Fibroblast of villous mesenchyme (primary cell): ENCODE measurements around the gene ACOT7. TPM values are rescaled to one million over a fixed set of nuclear protein-coding genes. Genes with fewer than 3 reads are reported as not detected.

Source experiments
- DNase-seq: peaks from one replicate; pipeline ENCODE4 v3.0.0-alpha.2; 2010; ENCODE audit warnings: low read depth
- H3K4me3 ChIP-seq: 2 replicates; pipeline ENCODE4 v1.5.1; 2011; ENCODE audit warnings: low read depth, mild to moderate bottlenecking, low read length
- total RNA-seq: library from RNA; depleted of rRNA; stranded (reverse); fragments of >200 nt; gene quantifications from 2 replicates; pipeline ENCODE4 v1.2.3, GENCODE V29; 2012
- TF ChIP-seq, protein P1 (sequence below): IDR thresholded peaks from 2 replicates; pipeline ENCODE4 v1.5.1; 2012; ENCODE audit warnings: low read depth, mild to moderate bottlenecking, low read length; ENCODE audit not compliant: insufficient read depth

Gene ACOT7
- total RNA-seq, 1 donor, result 17.3 TPM

DNA sequence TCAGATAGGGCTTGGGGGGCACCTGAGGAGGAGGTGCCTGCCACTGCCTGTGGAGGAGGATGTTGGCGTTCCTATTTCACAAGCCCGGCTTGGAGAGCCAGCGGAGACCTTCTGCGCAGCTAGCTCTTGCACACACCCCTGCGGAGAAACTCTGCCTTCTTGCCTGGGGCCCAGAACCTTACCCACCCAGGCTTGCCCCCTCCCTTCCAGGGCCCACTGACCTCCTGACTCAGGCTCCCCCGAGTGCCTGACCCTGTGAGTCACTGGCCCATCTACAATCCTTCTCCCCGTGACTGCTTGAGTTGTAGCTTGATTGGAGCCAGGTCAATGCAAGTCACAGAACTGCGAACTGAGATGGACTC lies 22.7 kb upstream of the ACOT7 start:
- no peak overlapping the region for H3K4me3 ChIP-seq
- TF ChIP-seq, protein P1, sequence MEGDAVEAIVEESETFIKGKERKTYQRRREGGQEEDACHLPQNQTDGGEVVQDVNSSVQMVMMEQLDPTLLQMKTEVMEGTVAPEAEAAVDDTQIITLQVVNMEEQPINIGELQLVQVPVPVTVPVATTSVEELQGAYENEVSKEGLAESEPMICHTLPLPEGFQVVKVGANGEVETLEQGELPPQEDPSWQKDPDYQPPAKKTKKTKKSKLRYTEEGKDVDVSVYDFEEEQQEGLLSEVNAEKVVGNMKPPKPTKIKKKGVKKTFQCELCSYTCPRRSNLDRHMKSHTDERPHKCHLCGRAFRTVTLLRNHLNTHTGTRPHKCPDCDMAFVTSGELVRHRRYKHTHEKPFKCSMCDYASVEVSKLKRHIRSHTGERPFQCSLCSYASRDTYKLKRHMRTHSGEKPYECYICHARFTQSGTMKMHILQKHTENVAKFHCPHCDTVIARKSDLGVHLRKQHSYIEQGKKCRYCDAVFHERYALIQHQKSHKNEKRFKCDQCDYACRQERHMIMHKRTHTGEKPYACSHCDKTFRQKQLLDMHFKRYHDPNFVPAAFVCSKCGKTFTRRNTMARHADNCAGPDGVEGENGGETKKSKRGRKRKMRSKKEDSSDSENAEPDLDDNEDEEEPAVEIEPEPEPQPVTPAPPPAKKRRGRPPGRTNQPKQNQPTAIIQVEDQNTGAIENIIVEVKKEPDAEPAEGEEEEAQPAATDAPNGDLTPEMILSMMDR, result no peak
- DNase-seq, result no peak

DNA sequence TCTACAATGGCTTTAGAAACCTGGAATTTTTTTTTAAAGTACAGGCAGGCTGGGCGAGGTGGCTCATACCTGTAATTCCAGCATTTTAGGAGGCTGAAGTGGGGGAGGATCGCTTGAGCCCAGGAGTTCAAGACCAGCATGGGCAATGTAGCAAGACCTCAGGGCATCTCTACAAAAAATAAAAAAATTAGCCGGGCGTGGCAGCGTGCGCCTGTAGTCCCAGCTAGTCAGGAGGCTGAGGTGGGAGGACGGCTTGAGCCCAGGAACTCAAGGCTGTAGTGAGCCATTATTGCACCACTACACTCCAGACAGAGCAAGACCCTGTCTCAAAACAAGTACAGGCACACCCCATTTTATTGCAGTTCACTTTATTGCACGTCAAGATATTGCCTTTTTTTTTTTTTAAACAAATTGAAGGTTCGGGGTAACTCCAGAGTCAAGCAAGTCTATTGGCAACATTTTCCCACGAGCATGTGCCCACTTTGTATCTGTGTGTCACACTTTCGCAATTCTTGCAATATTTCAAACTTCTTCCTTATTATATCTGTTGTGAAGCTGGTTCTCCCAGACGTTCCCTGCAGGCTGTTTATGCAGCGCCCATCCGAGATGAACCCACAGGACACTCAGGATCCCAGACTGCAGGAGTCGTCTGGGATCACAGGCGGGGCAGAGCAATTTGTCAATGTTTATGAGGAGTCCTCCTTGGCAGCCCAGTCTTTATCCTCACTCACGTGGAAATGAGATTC lies 21.5 kb upstream of the ACOT7 start:
- peak; percentile 47 for DNase-seq

GRCh38 chr1:6414443-6414844 lies 20.9 kb upstream of the ACOT7 start:
- TF ChIP-seq, protein P1, result peak; percentile 69
- no peak overlapping the region for H3K4me3 ChIP-seq
- DNase-seq, result peak; percentile 63

More for the DNA sequence above, 21.5 kb upstream of the ACOT7 start:
- H3K4me3 ChIP-seq, result no peak overlapping the region
- TF ChIP-seq, protein P1, result no peak

DNA sequence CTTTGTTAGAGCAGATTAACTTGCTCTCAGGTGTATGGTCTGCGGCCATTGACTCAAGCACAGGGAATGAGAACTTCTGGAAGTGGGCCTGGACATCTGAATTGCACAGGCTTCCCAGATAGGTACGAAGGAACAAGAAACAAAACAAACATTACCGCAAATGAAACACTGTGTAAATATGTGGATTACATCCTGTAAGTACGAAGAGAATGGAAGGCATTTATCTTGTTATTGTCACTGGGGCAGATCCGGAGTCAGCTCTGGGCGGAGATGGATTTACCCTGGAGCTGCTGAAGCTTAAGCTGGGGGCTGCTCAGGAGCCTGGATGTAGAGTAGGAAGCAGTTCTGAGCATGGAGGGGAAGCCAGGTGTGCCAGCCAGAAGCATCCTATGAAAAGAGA lies 19.3 kb upstream of the ACOT7 start:
- TF ChIP-seq, protein P1, result no peak
- H3K4me3 ChIP-seq, result no peak overlapping the region
- no peak for DNase-seq

DNA sequence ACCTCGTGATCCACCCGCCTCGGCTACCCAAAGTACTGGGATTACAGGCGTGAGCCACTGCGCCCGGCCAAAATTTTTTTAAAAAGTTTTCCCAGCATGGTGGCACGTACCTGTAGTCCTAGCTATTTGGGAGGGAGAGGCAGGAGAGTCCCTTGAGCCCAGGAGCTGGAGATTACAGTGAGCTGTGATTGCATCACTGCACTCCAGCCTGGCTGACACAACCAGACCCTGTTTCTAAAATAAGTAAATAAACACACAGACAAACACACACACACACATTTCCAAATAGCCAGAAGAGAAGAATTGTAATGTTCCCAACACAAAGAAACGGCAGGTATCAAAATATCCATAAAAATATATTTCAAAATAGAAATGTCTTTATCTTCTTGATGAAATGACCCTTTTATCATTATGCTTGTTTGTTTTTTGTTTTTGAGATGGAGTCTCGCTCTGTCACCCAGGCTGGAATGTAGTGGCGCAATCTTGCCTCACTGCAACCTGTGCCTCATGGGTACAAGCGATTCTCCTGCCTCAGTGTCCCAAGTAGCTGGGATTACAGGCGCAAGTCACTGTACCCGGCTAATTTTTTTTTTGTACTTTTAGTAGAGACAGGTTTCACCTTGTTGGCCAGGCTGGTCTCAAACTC lies 16.8 kb upstream of the ACOT7 start:
- TF ChIP-seq, protein P1, result no peak
- H3K4me3 ChIP-seq, result no peak overlapping the region
- no peak for DNase-seq

- DNase-seq, result no peak
- no peak overlapping the region for H3K4me3 ChIP-seq
- TF ChIP-seq, protein P1, result no peak
These were observed 16.2 kb upstream of the ACOT7 start for GRCh38 chr1:6409733-6410132.

GRCh38 chr1:6409053-6409452 lies 15.5 kb upstream of the ACOT7 start:
- TF ChIP-seq, protein P1, result no peak
- H3K4me3 ChIP-seq, result no peak overlapping the region
- no peak for DNase-seq
